Measurements from ENCODE around the gene PPP1R26.
"Not testable (repeated sequence)": the region's sequence is repeated elsewhere in the genome, so short reads cannot be mapped to it uniquely, and the experiment has no call there.

PPP1R26 gene

GRCh38 chr9:135516132-135516860, 36.7 kb downstream of the PPP1R26 start:
- H3K4me3 ChIP-seq, result no peak overlapping the region
- H3K27ac ChIP-seq, result no peak overlapping the region

GRCh38 chr9:135517407-135517822, 37.8 kb downstream of the PPP1R26 start:
- H3K4me3 ChIP-seq, result no peak overlapping the region
- no peak overlapping the region for H3K27ac ChIP-seq

GRCh38 chr9:135519179-135519971, 39.8 kb downstream of the PPP1R26 start:
- Histone ChIP-seq H3K27ac (no peak overlapping the region), H3K4me3 (no peak overlapping the region)

- Histone ChIP-seq H3K27ac (no peak within 1 kb of the TSS), H3K4me3 (no peak within 1 kb of the TSS)
These were observed 41.5 kb downstream of the PPP1R26 start, which contains the start of gene LCN1 for GRCh38 chr9:135520916-135521607. TSS of gene LCN1 (plus strand) at chr9:135521440. CDS start at chr9:135521498, 58 bp downstream.

GRCh38 chr9:135521608-135522095, 42.1 kb downstream of the PPP1R26 start:
- Histone ChIP-seq H3K27ac (no peak overlapping the region), H3K4me3 (no peak overlapping the region)

GRCh38 chr9:135522137-135522877, 42.7 kb downstream of the PPP1R26 start:
- H3K27ac ChIP-seq, result no peak overlapping the region
- H3K4me3 ChIP-seq, result no peak overlapping the region

GRCh38 chr9:135522931-135523330, 43.3 kb downstream of the PPP1R26 start:
- Histone ChIP-seq H3K4me3 (no peak overlapping the region), H3K27ac (no peak overlapping the region)

GRCh38 chr9:135523521-135524129, 44.0 kb downstream of the PPP1R26 start:
- no peak overlapping the region for H3K4me3 ChIP-seq
- no peak overlapping the region for H3K27ac ChIP-seq

GRCh38 chr9:135524130-135524861, 44.7 kb downstream of the PPP1R26 start:
- H3K27ac ChIP-seq, result no peak overlapping the region

GRCh38 chr9:135525241-135526088, 45.9 kb downstream of the PPP1R26 start:
- Histone ChIP-seq H3K4me3 (no peak overlapping the region), H3K27ac (no peak overlapping the region)

More at GRCh38 chr9:135524130-135524861, 44.7 kb downstream of the PPP1R26 start:
- H3K4me3 ChIP-seq, result no peak overlapping the region

- H3K4me3 ChIP-seq, result no peak overlapping the region
- H3K27ac ChIP-seq, result no peak overlapping the region
These were observed 46.6 kb downstream of the PPP1R26 start for GRCh38 chr9:135526089-135526729.

- Histone ChIP-seq H3K4me3 (no peak overlapping the region), H3K27ac (no peak overlapping the region)
These were observed 47.4 kb downstream of the PPP1R26 start for GRCh38 chr9:135526730-135527571.

- H3K27ac ChIP-seq, result not testable (repeated sequence)
These were observed 49.4 kb downstream of the PPP1R26 start for GRCh38 chr9:135528842-135529435.

GRCh38 chr9:135530146-135530545, 50.6 kb downstream of the PPP1R26 start:
- Histone ChIP-seq H3K27ac (no peak overlapping the region), H3K4me3 (no peak overlapping the region)

More at GRCh38 chr9:135528842-135529435, 49.4 kb downstream of the PPP1R26 start:
- H3K4me3 ChIP-seq, result not testable (repeated sequence)

GRCh38 chr9:135531096-135531495, 51.5 kb downstream of the PPP1R26 start:
- Histone ChIP-seq H3K27ac (no peak overlapping the region), H3K4me3 (no peak overlapping the region)

GRCh38 chr9:135533113-135533512, 53.5 kb downstream of the PPP1R26 start:
- H3K4me3 ChIP-seq, result no peak overlapping the region
- H3K27ac ChIP-seq, result no peak overlapping the region

Data from skin epidermis (tissue), 12 donors.